ENCODE data around the gene TSPAN3.

The TSPAN3 gene

DNA sequence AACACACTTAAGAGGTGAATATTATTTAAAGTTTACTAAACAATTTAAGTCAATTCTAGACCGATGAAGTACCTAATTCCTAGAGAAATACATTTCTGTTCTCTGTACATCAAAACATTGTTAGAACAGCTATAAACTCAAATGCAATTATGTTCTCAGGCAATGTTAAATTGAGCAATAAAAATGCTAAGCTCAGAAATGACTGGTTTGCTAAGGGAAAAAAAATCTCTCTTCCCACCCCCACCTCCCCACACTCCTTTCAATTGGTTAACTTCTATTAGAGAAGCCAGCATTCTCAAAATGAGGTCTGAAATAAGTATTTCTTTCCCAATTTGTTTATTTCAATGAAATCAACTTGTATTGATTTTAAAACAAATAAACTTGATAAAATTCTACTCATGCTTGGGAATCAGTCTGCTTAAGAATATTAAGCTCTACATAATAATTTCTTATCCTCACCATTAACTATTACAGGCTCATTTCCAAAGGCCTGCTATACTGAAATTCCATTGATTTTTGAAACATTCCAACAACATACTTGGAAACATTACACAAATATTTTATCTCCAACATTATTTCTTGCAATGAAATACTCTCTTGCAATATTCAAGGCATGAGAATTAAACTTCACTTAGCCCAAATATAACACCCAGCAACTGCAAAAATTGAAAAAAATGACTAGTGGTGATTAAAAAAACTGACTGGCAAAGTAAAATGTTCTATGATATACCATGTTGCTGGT lies 22.6 kb downstream of the TSPAN3 start:
- DNase-seq: no peak

DNA sequence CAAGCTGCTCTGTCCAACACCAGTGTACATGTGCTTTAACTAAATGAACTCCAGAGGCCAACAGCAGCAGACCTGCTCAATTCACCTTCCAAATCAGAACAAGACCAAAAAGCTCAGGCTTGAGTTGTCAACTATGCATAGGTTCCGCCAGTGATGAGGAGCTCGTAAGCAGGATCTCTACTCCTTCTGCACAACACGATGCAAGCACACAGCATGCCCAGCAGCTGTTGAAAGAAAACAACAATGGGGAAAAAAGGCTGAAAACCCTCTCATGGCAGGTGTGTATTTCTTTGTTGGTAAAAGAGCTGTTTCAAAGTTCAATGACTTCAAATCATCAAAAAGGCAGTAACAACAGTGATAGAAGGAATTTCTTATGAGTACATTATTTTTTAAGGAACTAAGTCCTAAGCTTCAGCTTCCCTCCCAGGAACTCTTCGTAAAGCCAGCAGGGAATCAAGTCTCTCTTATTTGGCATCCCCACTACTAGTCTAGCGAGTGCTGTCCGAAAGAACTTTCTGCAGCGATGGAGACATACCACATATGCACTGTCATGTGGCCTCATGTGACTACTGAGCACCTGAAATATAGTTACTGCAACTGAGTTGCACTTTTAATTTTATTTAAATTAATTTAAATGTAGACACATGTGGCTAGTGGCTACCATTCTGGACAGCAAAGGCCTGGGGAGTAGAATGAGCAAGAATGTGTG lies 24.1 kb downstream of the TSPAN3 start:
- no peak for DNase-seq

DNA sequence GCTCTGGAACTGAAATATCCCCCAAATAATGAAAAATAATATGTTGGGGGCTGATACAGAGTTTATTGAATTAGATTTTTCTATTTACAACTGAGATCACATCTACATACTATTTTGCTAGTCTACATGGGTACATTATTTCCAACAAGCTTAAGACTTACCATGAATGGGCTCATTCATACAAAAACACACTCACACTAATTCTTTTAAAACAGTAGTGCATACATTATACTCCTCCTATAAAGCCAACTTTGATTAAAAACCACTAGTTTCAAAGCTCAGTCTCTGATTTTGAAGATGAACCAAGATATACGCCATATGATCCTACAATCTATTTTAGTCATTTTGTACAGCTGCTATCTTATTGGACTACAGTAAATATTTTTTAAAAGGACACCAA lies 24.9 kb downstream of the TSPAN3 start:
- DNase-seq: no peak

DNA sequence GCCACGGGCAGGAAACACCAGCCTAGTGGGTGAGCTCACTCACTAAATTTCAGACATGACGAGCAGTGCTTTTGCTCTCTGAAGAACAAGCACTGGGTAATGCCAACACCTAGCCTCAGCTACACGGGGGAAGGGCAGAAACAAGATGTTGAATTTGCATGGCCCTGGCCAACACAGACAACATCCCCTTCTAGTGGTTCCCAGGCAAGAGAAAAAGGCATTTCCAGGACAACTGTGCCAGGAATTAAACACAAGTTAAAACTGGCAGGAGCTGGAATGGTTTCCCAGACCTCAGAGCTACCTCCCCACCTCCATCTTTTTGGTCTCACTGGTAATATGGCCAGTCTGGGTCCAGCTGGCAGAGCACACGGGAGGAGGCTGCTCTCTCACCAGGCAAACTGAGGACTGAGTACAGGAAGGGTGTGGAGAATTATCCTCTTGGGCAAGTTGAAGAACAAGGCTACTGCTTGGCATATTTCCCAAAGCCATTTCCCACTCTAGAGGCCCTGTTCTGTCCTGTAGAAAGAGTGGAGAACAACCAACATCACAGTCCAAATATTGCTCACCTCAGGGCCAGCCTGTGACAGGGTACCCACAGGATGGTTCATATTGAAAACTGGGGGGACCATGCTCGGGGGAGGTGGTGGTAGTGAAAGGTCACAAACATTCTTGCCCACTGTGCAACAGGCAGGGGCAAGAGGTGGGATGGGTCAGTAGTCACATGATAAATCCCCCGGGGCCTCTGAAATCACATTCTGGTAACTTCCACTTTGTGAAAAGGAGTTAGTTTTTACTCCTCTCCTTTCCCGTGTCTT lies 26.5 kb downstream of the TSPAN3 start:
- no peak for DNase-seq

DNA sequence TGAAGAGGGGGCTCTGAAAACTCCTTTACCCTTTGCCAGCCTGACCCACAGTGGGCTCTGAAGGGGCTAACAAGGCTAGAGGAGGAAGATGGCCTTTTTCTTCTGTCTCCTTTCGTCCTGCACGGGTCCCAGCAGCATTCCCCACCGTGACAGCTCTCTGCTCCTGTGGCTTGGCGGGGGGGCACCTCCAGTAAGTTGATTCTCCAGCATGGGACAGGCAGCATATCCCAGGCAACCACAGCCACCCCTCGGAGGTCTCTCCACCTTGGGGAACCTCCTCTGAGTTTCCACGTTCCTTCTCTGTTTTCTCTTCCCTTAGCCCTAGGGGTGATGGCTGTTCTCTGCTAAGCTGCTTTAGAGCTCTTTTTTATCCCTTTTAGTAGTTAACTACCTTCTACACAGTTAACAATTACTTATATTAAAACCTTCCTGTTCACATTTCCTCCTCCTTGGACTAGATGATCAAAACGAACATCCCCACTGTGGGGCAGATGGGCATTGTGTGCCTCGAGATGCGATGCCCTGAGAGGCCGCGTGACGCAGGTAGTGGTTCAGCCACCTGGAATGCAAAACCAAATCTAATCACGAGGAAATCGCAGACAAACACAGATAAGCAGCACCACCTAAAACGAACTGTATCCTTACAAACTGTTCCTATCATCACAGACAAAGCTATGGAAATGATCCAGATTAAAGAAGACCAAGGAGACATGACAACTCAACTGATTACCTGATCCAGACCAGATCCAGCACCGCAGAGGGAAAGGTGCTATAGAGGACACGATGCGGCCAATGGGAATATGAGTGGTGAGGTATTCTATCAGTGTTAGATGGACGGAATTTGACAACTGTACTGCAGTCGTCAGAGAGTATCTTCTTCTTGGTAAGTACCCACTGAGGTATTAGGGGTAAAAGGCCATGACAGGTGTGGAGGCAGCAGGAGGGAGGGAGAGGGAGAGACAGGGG lies 27.7 kb downstream of the TSPAN3 start:
- DNase-seq: no peak

DNA sequence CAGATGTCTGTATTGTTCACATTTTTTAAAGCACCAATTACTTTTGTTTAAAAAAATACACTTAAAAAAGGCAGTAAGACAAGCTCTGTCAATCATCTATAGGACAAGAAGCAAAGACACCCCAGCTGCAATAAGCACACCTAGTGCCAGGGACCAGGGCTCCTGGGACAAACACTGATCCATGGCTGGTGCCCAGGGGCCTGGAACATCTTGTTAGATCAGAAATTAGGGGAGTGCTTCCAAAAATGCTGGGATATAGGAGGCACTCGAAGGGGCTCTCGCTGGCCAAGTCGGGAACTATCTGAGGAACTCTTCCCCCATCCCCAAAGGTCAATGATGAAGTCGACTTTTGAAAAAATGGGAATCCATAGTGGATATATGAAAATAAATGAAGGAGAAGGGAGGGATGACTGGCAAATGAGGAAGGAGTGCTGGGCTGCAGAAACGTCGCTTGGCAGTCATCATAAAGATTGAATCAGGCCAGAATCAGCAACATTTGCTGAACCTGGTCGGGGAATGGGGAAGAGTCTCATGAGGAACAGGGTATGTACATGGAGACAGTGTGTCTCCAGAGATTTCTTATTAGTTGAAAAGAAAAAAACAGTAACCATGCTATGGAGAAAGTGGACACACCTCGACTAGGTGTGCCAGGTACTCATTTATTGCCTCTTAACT lies 28.5 kb downstream of the TSPAN3 start:
- no peak for DNase-seq

DNA sequence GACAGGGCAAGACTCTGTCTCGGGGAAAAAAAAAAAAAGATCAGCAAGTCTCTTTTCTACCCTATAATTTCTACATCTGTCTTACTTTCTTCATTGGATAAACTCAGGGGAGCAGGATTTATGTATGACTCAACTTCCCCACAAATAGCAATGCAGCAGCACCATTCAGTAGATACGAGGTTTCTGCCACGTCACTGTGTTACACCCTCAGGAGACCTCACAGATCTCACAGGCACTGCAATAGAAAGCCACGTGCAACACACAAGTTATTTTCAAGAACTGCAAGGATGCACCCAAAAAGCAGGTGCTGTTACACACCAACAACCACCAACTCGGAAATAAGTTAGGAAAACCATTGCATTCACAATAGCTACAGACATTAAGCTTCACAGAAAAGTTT lies 30.2 kb downstream of the TSPAN3 start:
- no peak for DNase-seq

DNA sequence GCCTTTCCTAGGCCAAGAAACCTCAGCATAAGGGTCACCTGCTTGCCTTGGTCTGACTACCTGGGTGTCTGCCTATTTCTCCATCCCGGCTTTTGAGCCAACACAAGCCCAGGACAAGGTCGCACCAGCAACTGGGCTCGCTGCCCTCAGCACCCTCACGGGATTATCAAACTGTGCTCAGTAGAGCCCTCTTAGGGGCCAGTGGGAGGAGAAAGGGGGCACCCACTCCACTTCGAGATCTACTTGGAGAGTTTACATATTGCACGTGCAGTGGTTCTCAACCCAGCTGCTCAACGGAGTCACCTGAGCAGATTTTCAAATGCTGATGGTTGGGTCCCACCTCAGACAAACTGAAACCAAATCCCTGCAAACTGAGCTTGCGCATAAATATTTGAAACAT lies 31.1 kb downstream of the TSPAN3 start:
- no peak for DNase-seq

DNA sequence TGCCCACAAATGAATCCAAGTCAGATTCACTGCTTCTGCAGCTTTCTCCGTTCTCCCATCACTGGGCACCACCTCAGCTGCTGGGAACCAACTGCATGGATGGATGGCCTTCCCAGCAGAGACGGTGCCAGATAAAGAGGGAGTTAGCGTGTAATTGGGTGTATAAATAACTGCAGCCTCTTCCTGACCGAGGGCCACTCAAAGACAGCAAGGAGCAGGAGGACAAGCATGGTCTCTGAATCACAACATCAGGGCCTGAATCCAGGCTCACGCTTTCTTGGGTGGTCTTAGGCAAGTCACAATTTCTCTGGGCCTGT lies 31.7 kb downstream of the TSPAN3 start:
- no peak for DNase-seq

DNA sequence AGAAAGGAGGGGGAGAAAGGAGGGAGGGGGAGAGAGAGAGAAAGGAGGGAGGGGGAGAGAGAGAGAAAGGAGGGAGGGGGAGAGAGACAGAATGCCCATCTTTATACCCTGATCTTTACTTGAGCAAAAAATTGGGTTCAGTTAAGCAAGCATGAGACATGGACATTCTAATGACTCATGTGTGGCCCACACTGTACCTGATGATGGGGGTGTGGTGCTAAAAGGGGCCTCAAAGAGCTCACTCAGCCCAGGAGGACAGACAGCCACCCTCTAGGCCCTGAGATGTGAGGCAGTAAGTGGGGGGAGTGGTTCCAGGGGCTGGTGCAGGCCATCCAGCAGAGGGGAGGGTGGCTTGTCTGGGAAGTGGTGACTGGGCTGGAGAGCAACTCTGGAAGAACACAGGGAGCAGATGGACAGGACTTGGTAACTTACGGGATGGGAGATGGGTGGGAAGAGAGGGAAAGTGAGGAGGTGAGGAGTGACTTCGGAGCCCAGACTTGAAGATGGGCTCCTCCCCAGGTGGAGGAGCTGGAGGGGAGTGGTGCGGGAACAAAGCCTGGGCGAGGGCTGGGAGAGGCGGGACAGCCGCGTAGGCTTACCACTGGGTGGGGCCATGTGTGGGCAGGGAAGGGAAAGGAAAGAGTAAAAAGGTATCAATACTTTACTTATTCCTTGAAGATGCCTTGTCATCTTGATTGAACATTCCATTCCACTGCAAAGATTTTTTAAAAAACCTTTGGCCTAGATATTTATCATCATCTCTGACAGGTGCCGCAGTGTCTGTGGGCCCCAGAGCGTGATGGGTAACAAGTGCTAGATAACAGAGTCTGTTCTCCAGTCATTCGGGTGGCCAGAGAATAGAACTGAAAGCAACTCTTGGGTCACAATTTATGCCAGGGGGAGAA lies 32.3 kb downstream of the TSPAN3 start:
- no peak for DNase-seq

DNA sequence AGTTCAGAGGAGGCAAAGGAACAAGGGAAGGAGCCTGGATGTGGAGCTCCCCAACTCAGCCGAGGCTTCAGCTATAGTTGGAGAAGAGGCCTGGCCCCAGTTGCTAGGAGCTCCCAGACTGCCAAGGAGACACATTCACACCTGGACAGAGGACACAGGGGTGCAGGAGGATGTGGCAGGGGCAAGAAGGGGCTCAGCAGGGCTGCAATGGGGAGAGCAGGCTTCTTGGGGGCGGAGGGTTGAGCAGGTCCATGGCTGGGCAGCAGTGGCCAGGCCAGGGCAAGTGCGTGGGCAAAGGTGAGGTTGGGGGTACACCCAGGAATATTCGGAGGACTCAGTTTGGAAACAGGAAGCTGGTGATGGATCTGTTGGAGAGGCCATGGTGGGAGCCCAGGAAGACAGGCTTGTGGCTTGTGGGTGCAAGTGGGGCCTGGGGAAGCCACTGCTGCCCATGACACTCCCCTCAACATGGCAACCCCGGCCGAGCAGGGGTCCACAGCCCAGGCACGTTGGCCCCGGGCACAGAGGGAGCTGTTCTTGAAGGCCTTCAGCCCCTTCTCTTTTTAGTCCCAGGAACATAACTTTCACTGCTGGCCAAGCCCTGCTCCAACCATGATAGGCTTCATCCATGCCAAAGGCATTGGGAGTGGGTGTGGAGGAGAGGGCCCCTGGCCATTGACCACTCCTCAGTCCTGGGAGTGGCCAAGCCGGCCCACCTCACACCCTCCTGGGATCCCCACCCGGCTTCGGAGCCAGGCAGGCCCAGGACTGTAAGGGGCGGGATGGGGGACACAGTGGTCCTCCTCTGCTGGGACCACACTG lies 33.3 kb downstream of the TSPAN3 start:
- DNase-seq: no peak

DNA sequence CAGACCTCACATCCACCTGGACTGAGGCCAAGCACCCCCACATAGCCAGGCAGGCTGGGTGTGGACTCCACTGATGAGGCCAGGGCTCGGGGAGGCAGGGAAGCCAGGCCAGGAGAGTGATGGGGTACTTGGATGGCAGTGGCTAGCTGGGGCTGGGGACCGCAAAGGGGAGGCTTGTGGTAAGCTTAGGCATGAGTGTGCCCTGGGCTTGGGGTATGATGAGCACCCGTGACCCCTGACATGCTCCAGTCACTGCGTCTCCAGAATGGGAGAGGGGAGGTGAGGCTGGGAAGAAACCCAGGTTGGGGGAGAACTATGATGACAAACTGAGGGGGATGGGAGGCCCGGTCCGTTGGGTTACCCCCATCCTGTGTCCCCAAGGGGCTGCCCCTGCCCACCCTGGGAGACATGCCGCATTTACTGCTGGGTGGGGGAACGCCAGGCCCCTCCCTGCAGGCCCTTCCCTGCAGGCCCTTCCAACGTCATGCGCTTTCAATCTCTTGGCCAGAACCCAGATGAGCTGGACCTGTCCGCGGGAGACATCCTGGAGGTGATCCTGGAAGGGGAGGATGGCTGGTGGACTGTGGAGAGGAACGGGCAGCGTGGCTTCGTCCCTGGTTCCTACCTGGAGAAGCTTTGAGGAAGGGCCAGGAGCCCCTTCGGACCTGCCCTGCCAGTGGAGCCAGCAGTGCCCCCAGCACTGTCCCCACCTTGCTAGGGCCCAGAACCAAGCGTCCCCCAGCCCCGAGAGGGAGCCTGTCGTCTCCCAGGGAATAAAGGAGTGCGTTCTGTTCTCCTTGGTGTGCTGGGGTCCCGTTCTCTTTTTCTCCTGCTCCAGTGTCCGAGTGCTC lies 34.1 kb downstream of the TSPAN3 start:
- no peak for DNase-seq

DNA sequence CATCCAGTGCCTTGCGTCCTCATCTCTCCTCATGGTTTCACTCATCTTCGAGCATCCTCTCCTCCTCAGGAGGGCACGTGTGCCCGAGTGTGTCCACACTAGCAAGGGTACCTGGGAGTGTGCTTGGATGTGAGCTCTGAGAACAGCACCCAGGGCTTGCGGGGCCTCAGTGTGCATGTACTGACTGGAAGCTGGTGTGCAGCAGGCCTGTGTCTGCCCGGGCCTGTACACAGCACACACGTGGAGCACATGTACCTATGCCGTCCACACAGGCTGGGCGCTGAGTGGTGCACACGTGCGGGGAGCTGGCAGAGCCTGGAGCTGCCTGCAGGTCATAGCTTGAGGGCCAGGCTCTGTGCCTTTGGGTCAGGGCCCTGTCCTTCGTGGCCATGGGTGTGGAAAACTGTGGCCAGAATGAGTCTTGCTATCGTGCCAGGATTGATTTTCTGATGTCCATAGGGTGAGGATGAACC lies 34.9 kb downstream of the TSPAN3 start:
- DNase-seq: no peak

DNA sequence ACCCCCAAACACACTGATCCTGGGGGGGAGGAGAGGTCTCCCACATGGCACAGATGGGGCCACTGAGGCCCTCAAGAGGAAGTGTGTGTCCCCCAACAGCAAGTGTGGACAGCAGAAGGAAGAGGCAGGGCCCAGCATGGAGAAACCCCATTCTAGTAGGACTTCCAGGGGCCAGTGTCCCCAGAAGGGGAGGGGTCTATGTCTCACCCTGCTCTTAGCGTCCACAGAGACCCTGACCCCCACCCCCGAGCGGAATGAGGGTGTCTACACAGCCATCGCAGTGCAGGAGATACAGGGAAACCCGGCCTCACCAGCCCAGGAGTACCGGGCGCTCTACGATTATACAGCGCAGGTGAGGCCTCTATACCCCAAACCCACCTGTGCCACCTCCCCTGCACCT lies 35.3 kb downstream of the TSPAN3 start:
- DNase-seq: no peak

DNA sequence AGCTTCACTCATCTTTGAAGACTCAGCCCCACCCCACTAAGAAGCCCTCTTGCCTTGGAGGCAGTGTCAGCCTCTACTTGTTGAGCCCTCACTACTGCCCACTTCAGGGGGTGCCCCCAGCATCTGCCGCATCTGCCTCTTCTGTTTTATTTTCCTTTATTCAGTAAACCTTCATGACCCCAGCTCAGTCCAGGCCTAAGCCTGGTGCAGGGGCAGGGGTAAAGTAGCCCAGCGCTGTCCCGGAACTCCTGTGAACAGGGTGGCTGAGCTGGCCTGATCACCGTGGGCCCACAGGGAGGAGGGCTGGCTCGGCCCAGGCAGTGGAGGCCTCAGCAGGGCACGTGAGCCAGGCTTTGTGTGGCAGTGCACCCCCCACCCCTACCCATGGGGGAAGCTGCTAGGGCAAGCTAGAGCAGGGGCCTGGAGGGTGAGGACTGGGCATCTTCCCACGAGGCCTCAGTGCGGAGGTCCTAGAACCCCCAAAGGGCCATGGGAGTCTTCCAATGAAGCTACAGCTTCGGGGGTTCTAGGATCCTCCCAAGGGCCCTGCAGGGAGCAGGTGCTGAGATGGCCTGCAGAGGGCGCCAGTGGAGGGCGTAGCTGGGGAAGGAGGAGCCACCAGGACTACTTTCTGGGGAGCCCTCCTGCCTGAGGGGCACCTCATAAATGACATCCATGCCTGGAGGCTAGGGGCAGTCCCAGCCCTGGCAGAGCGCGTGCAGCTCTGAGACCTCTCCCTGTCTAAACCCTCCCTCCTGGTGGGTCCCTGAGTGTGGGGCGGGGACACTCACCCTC lies 36.0 kb downstream of the TSPAN3 start:
- DNase-seq: no peak

DNA sequence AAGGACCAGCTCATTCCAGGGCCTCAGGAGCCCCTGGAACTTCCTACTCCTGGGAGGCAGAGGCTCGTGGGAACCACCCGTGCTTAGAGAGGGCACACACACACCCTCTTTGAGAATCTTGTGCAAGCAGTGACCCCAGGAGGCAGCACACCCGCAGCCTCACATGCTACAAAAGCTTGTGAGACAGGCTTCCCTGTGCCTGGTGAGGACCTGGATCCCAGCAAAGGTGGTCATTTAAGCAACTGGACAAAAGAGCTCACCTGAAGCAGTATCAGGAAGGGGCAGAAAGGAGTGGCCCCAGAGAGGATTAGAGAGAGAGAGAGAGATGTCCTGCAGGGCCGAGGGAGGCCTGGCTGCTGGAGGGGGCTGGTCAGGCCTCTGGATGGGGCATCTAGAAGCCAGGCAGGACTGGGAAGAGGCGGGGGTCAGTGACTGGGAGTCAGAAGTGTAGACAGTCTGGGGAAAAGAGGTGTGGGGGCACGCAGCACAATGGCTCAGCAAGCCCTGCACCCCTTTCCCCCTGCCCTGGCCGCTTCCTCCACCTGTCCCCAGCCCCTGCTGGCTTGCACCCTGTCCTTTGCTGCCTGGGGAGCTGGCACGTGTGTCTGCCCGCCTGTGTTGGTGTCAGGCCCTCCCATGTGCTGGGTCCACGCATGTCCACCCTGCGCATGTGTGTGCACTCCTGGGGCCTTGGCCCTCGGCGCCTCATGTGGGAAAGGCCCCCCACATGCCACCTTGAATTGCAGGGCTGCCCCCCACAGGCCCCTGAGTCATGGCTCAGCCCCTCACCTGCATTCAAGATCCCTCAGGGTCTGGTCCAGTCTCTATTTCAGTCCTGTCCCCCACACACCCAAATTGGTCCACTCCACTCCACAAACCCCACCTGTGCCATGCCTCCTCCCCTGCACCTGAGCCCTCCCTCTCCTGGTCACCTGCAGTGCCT lies 36.9 kb downstream of the TSPAN3 start:
- no peak for DNase-seq

DNA sequence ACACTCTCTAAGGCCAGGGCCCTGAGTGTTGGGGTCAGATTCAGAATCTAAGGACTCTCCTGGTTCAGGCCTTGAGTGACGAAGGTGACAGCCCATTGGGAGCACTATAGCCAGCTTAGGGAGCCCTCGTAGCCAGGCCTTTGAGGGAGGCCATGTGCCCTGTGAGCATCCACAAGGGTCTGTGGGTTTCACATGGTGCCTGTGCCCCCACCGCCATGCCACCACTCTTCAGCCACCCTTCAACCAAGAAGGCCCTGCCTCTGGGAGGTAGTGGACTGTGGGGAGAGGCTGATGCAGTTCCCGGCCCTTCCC lies 37.5 kb downstream of the TSPAN3 start:
- no peak for DNase-seq

All from activated CD4-positive, alpha-beta T cell treated with anti-CD3 and anti-CD28 coated beads for 1 hour (primary cell).